ENCODE results near the gene VPREB1.
"Not testable (repeated sequence)": the region's sequence is repeated elsewhere in the genome, so short reads cannot be mapped to it uniquely, and the experiment has no call there.

Gene VPREB1

GRCh38 chr22:22213231-22213630, 31.4 kb upstream of the VPREB1 start:
- DNase-seq (ENCODE audit: low read depth in 2 of 3, low spot score in 2 of 3) = no peak

- no peak for DNase-seq (ENCODE audit: low read depth in 2 of 3, low spot score in 2 of 3)
These were observed 29.7 kb upstream of the VPREB1 start for GRCh38 chr22:22214819-22215329.

GRCh38 chr22:22215659-22216449, 28.7 kb upstream of the VPREB1 start:
- no peak for DNase-seq (ENCODE audit: low read depth in 2 of 3, low spot score in 2 of 3)

- no peak for DNase-seq (ENCODE audit: low read depth in 2 of 3, low spot score in 2 of 3)
These were observed 28.1 kb upstream of the VPREB1 start for GRCh38 chr22:22216450-22216959.

GRCh38 chr22:22218302-22218701, 26.3 kb upstream of the VPREB1 start:
- DNase-seq (ENCODE audit: low read depth in 2 of 3, low spot score in 2 of 3) = no peak

GRCh38 chr22:22219140-22219996, 25.2 kb upstream of the VPREB1 start:
- DNase-seq (ENCODE audit: low read depth in 2 of 3, low spot score in 2 of 3) = no peak

- DNase-seq (ENCODE audit: low read depth in 2 of 3, low spot score in 2 of 3) = not testable (repeated sequence)
These were observed 23.5 kb upstream of the VPREB1 start for GRCh38 chr22:22221043-22221442.

- DNase-seq (ENCODE audit: low read depth in 2 of 3, low spot score in 2 of 3) = no peak
These were observed 18.0 kb upstream of the VPREB1 start for GRCh38 chr22:22226448-22227187.

GRCh38 chr22:22228421-22228820, 16.2 kb upstream of the VPREB1 start:
- no peak for DNase-seq (ENCODE audit: low read depth in 2 of 3, low spot score in 2 of 3)

- DNase-seq (ENCODE audit: low read depth in 2 of 3, low spot score in 2 of 3) = no peak
These were observed 15.7 kb upstream of the VPREB1 start for GRCh38 chr22:22228921-22229320.

- no peak for DNase-seq (ENCODE audit: low read depth in 2 of 3, low spot score in 2 of 3)
These were observed 14.7 kb upstream of the VPREB1 start for GRCh38 chr22:22229683-22230420.

- no peak for DNase-seq (ENCODE audit: low read depth in 2 of 3, low spot score in 2 of 3)
These were observed 14.1 kb upstream of the VPREB1 start for GRCh38 chr22:22230438-22230837.

GRCh38 chr22:22233081-22233480, 11.5 kb upstream of the VPREB1 start:
- no peak for DNase-seq (ENCODE audit: low read depth in 2 of 3, low spot score in 2 of 3)

- peak; percentile 6 to 54 (median 14) for DNase-seq (ENCODE audit: low read depth in 2 of 3, low spot score in 2 of 3)
These were observed 9.0 kb upstream of the VPREB1 start for GRCh38 chr22:22235558-22235957.

- DNase-seq (ENCODE audit: low read depth in 2 of 3, low spot score in 2 of 3) = no peak
These were observed 7.1 kb upstream of the VPREB1 start for GRCh38 chr22:22237521-22237920.

GRCh38 chr22:22239311-22239939, 5.2 kb upstream of the VPREB1 start:
- DNase-seq (ENCODE audit: low read depth in 2 of 3, low spot score in 2 of 3) = no peak

- no peak for DNase-seq (ENCODE audit: low read depth in 2 of 3, low spot score in 2 of 3)
These were observed 3.1 kb upstream of the VPREB1 start for GRCh38 chr22:22241554-22241898.

- no peak for DNase-seq (ENCODE audit: low read depth in 2 of 3, low spot score in 2 of 3)
These were observed 2.1 kb upstream of the VPREB1 start for GRCh38 chr22:22242488-22242887.

GRCh38 chr22:22243033-22243680, 1.4 kb upstream of the VPREB1 start:
- no peak for DNase-seq (ENCODE audit: low read depth in 2 of 3, low spot score in 2 of 3)
